Measurements from ENCODE around the gene GRXCR1.

GRXCR1 gene

GRCh38 chr4:42892413-42892812 lies at the start of gene GRXCR1:
Gene GRXCR1 (plus strand): TSS chr4:42892713. CDS start chr4:42893267, 554 bp downstream.
- DNase-seq (ENCODE audit: extremely low read depth in 1 of 2, low read depth in 1 of 2), result no peak

GRCh38 chr4:42843694-42844093 lies 48.8 kb upstream of the GRXCR1 start:
- DNase-seq (ENCODE audit: extremely low read depth in 1 of 2, low read depth in 1 of 2), result no peak

- no peak for DNase-seq (ENCODE audit: extremely low read depth in 1 of 2, low read depth in 1 of 2)
These were observed 48.0 kb upstream of the GRXCR1 start for GRCh38 chr4:42844422-42845070.

- DNase-seq (ENCODE audit: extremely low read depth in 1 of 2, low read depth in 1 of 2), result no peak
These were observed 46.9 kb upstream of the GRXCR1 start for GRCh38 chr4:42845586-42845985.

GRCh38 chr4:42855779-42856178 lies 36.7 kb upstream of the GRXCR1 start:
- DNase-seq (ENCODE audit: extremely low read depth in 1 of 2, low read depth in 1 of 2), result no peak

- DNase-seq (ENCODE audit: extremely low read depth in 1 of 2, low read depth in 1 of 2), result peak; percentile 2 to 16
These were observed 26.8 kb upstream of the GRXCR1 start for GRCh38 chr4:42865572-42866189.

- no peak for DNase-seq (ENCODE audit: extremely low read depth in 1 of 2, low read depth in 1 of 2)
These were observed 21.3 kb upstream of the GRXCR1 start for GRCh38 chr4:42871261-42871660.

- no peak for DNase-seq (ENCODE audit: extremely low read depth in 1 of 2, low read depth in 1 of 2)
These were observed 20.7 kb upstream of the GRXCR1 start for GRCh38 chr4:42871671-42872290.

- DNase-seq (ENCODE audit: extremely low read depth in 1 of 2, low read depth in 1 of 2), result no peak
These were observed 13.7 kb upstream of the GRXCR1 start for GRCh38 chr4:42878863-42879262.

- no peak for DNase-seq (ENCODE audit: extremely low read depth in 1 of 2, low read depth in 1 of 2)
These were observed 11.3 kb upstream of the GRXCR1 start for GRCh38 chr4:42881253-42881652.

- no peak for DNase-seq (ENCODE audit: extremely low read depth in 1 of 2, low read depth in 1 of 2)
These were observed 869 bp upstream of the GRXCR1 start for GRCh38 chr4:42891644-42892043.

GRCh38 chr4:42895452-42895851 lies 2.9 kb downstream of the GRXCR1 start:
- DNase-seq (ENCODE audit: extremely low read depth in 1 of 2, low read depth in 1 of 2), result no peak

GRCh38 chr4:42904986-42905385 lies 12.5 kb downstream of the GRXCR1 start:
- DNase-seq (ENCODE audit: extremely low read depth in 1 of 2, low read depth in 1 of 2), result no peak

GRCh38 chr4:42905591-42905990 lies 13.1 kb downstream of the GRXCR1 start:
- no peak for DNase-seq (ENCODE audit: extremely low read depth in 1 of 2, low read depth in 1 of 2)

GRCh38 chr4:42906341-42906740 lies 13.8 kb downstream of the GRXCR1 start:
- DNase-seq (ENCODE audit: extremely low read depth in 1 of 2, low read depth in 1 of 2), result no peak

GRCh38 chr4:42906891-42907759 lies 14.6 kb downstream of the GRXCR1 start:
- DNase-seq (ENCODE audit: extremely low read depth in 1 of 2, low read depth in 1 of 2), result no peak

GRCh38 chr4:42910459-42910858 lies 17.9 kb downstream of the GRXCR1 start:
- DNase-seq (ENCODE audit: extremely low read depth in 1 of 2, low read depth in 1 of 2), result no peak

- no peak for DNase-seq (ENCODE audit: extremely low read depth in 1 of 2, low read depth in 1 of 2)
These were observed 22.4 kb downstream of the GRXCR1 start for GRCh38 chr4:42914937-42915336.

GRCh38 chr4:42915484-42915883 lies 23.0 kb downstream of the GRXCR1 start:
- DNase-seq (ENCODE audit: extremely low read depth in 1 of 2, low read depth in 1 of 2), result no peak

- DNase-seq (ENCODE audit: extremely low read depth in 1 of 2, low read depth in 1 of 2), result no peak
These were observed 24.8 kb downstream of the GRXCR1 start for GRCh38 chr4:42917296-42917695.

- no peak for DNase-seq (ENCODE audit: extremely low read depth in 1 of 2, low read depth in 1 of 2)
These were observed 30.9 kb downstream of the GRXCR1 start for GRCh38 chr4:42923431-42923830.

Data from activated CD8-positive, alpha-beta memory T cell treated with anti-CD3 and anti-CD28 coated beads for 1 hour (primary cell).